HCT116 (cell line): ENCODE results near the gene APBB3.

Source experiments
- CTCF ChIP-seq, 3 experiments: fragments of 200-600 bp in 1 of 3; sonication (generic) in 1 of 3; IDR thresholded peaks in 2 of 3; conservative IDR thresholded peaks in 1 of 3; 2 replicates each; pipeline ENCODE4 v1.5.1; 2012 to 2017; ENCODE audit warnings: low read depth in 2 of 3, low read length in 2 of 3, antibody characterized with exemption in 1 of 3, borderline replicate concordance in 1 of 3, control low read depth in 1 of 3, mild to moderate bottlenecking in 1 of 3, mixed read lengths in 1 of 3, mixed run types in 1 of 3, moderate library complexity in 1 of 3; ENCODE audit not compliant: insufficient read depth in 1 of 3
- EZH2phosphoT487 ChIP-seq: fragments of 200-600 bp; IDR thresholded peaks from 2 replicates; pipeline ENCODE4 v1.6.1; 2018; ENCODE audit warnings: antibody characterized with exemption, borderline replicate concordance
- POLR2A ChIP-seq: IDR thresholded peaks from 2 replicates; pipeline ENCODE4 v1.7.0; 2011; ENCODE audit warnings: borderline replicate concordance; ENCODE audit not compliant: insufficient read depth, insufficient read length; ENCODE audit errors: extremely low read depth
- POLR2AphosphoS5 ChIP-seq: IDR thresholded peaks from 2 replicates; pipeline ENCODE4 v1.6.1; 2011; ENCODE audit warnings: mild to moderate bottlenecking, low read depth, low read length, moderate library complexity
- SIN3A ChIP-seq: IDR thresholded peaks from 2 replicates; pipeline ENCODE4 v1.6.1; 2012; ENCODE audit warnings: low read depth
- YY1 ChIP-seq: IDR thresholded peaks from 2 replicates; pipeline ENCODE4 v1.6.1; 2011; ENCODE audit warnings: low read length, low read depth, moderate library complexity, mild to moderate bottlenecking; ENCODE audit not compliant: insufficient replicate concordance; ENCODE audit errors: extremely low read depth

- TF ChIP-seq SIN3A (no peak), EZH2phosphoT487 (no peak), CTCF (IDR thresholded peaks at IDR 0.05 in 2 of 3, conservative IDR thresholded peaks at IDR 0.05 in 1 of 3; ENCODE audit: borderline replicate concordance in 1 of 3, insufficient read depth in 1 of 3, low read depth in 2 of 3, low read length in 2 of 3) (no peak), YY1 (no peak), POLR2A (no peak), POLR2AphosphoS5 (no peak)
These were observed 44.7 kb upstream of the APBB3 start for GRCh38 chr5:140609126-140609525.
